Erythroblast (primary cell): ENCODE data around the gene GINS3.
"Not testable (repeated sequence)": the region's sequence is repeated elsewhere in the genome, so short reads cannot be mapped to it uniquely, and the experiment has no call there.

ENCODE experiments used
- DNase-seq, 2 experiments: peaks; one replicate each; lab custom pipeline; 2025; lab: John Stamatoyannopoulos, UW
- GATA1 ChIP-seq: IDR thresholded peaks from 2 replicates; pipeline ENCODE4 v1.6.1; 2011; ENCODE audit warnings: low read depth, mild to moderate bottlenecking, control low read depth, low read length, moderate library complexity
- POLR2A ChIP-seq: IDR thresholded peaks from 2 replicates; pipeline ENCODE4 v1.6.1; 2011; ENCODE audit warnings: mild to moderate bottlenecking, low read length

Gene GINS3

GRCh38 chr16:58371841-58372240 is 20.4 kb upstream of the GINS3 start:
- no peak for TF ChIP-seq GATA1
- no peak for TF ChIP-seq POLR2A
- DNase-seq = no peak

- TF ChIP-seq GATA1 (no peak), POLR2A (no peak)
- DNase-seq = no peak
Measured at GRCh38 chr16:58375386-58375785, 16.9 kb upstream of the GINS3 start.

GRCh38 chr16:58377932-58378331 is 14.3 kb upstream of the GINS3 start:
- TF ChIP-seq POLR2A (no peak), GATA1 (no peak)
- peak in 1 of 2 experiments; percentile 12 for DNase-seq

- TF ChIP-seq GATA1 = no peak
- no peak for DNase-seq
Measured at GRCh38 chr16:58378401-58378800, 13.9 kb upstream of the GINS3 start.

- TF ChIP-seq GATA1 = no peak
- no peak for TF ChIP-seq POLR2A
- no peak for DNase-seq
Measured at GRCh38 chr16:58379736-58380135, 12.5 kb upstream of the GINS3 start.

- DNase-seq = no peak
- TF ChIP-seq GATA1 (no peak), POLR2A (no peak)
Measured at GRCh38 chr16:58381661-58382060, 10.6 kb upstream of the GINS3 start.

GRCh38 chr16:58384437-58385055 is 7.7 kb upstream of the GINS3 start:
- no peak for TF ChIP-seq GATA1
- TF ChIP-seq POLR2A = no peak
- no peak for DNase-seq

- no peak for DNase-seq
- no peak for TF ChIP-seq GATA1
- TF ChIP-seq POLR2A = no peak
Measured at GRCh38 chr16:58385218-58385773, 7.0 kb upstream of the GINS3 start.

GRCh38 chr16:58389724-58390123 is 2.5 kb upstream of the GINS3 start:
- TF ChIP-seq GATA1 = no peak
- TF ChIP-seq POLR2A = no peak
- peak in 1 of 2 experiments; percentile 6 for DNase-seq

GRCh38 chr16:58393138-58393504 is 850 bp downstream of the GINS3 start:
- DNase-seq = peak; percentile 50 to 73
- TF ChIP-seq POLR2A = no peak
- no peak for TF ChIP-seq GATA1

GRCh38 chr16:58396897-58397296 is 4.6 kb downstream of the GINS3 start:
- not testable (repeated sequence) for DNase-seq

GRCh38 chr16:58399718-58400633 is 7.7 kb downstream of the GINS3 start:
- no peak for DNase-seq
- no peak for TF ChIP-seq GATA1
- TF ChIP-seq POLR2A = no peak

- peak in 1 of 2 experiments; percentile 14 for DNase-seq
Measured at GRCh38 chr16:58401305-58401704, 9.0 kb downstream of the GINS3 start.

- TF ChIP-seq GATA1 (no peak), POLR2A (no peak)
- no peak for DNase-seq
Measured at GRCh38 chr16:58402796-58403195, 10.5 kb downstream of the GINS3 start.
